Activated CD4-positive, alpha-beta T cell treated with anti-CD3 and anti-CD28 coated beads for 1 hour (primary cell): Measurements from ENCODE around the gene MANEAL.

Experiments used
- DNase-seq: peaks from one replicate; pipeline ENCODE4 v3.0.0-alpha.2; 2020

Gene MANEAL

GRCh38 chr1:37831109-37831508 lies 37.5 kb downstream of the MANEAL start:
- no peak for DNase-seq

- DNase-seq: no peak
Observed at GRCh38 chr1:37831809-37832208, 38.2 kb downstream of the MANEAL start.

- no peak for DNase-seq
Observed at GRCh38 chr1:37836788-37837187, 43.1 kb downstream of the MANEAL start.

GRCh38 chr1:37839676-37840075 lies 46.0 kb downstream of the MANEAL start:
- DNase-seq: no peak

- no peak for DNase-seq
Observed at GRCh38 chr1:37840711-37841110, 47.1 kb downstream of the MANEAL start.

- DNase-seq: no peak
Observed at GRCh38 chr1:37841652-37842051, 48.0 kb downstream of the MANEAL start.

- DNase-seq: no peak
Observed at GRCh38 chr1:37844536-37844935, 50.9 kb downstream of the MANEAL start.

- no peak for DNase-seq
Observed at GRCh38 chr1:37845049-37845646, 51.5 kb downstream of the MANEAL start.

- no peak for DNase-seq
Observed at GRCh38 chr1:37845786-37846185, 52.1 kb downstream of the MANEAL start.

GRCh38 chr1:37846647-37847339 lies 53.1 kb downstream of the MANEAL start:
- DNase-seq: no peak

- no peak for DNase-seq
Observed at GRCh38 chr1:37849480-37849879, 55.8 kb downstream of the MANEAL start.

GRCh38 chr1:37850352-37850955 lies 56.8 kb downstream of the MANEAL start:
- DNase-seq: no peak
